Hepatic stellate cell (primary cell): ENCODE data around the gene ZNF621.
"Not testable (repeated sequence)": the region's sequence is repeated elsewhere in the genome, so short reads cannot be mapped to it uniquely, and the experiment has no call there.

ENCODE experiments used
- DNase-seq: peaks from one replicate; pipeline ENCODE4 v3.0.0; 2011; ENCODE audit warnings: low spot score

ZNF621 gene

GRCh38 chr3:40546816-40547215, 22.1 kb downstream of the ZNF621 start:
- DNase-seq = peak; percentile 19

- DNase-seq = no peak
Observed at GRCh38 chr3:40550167-40550566, 25.4 kb downstream of the ZNF621 start.

- DNase-seq = no peak
Observed at GRCh38 chr3:40557575-40558161, 32.9 kb downstream of the ZNF621 start.

- not testable (repeated sequence) for DNase-seq
Observed at GRCh38 chr3:40562482-40562881, 37.7 kb downstream of the ZNF621 start.

- DNase-seq = not testable (repeated sequence)
Observed at GRCh38 chr3:40565629-40566028, 40.9 kb downstream of the ZNF621 start.

GRCh38 chr3:40566694-40567093, 41.9 kb downstream of the ZNF621 start:
- DNase-seq = no peak

- DNase-seq = no peak
Observed at GRCh38 chr3:40572588-40572987, 47.8 kb downstream of the ZNF621 start.

- no peak for DNase-seq
Observed at GRCh38 chr3:40574050-40574449, 49.3 kb downstream of the ZNF621 start.

GRCh38 chr3:40574661-40575060, 49.9 kb downstream of the ZNF621 start:
- no peak for DNase-seq

- DNase-seq = no peak
Observed at GRCh38 chr3:40576396-40576795, 51.6 kb downstream of the ZNF621 start.

- DNase-seq = peak; percentile 61
Observed at GRCh38 chr3:40580494-40581091, 55.8 kb downstream of the ZNF621 start.

- no peak for DNase-seq
Observed at GRCh38 chr3:40581166-40581565, 56.4 kb downstream of the ZNF621 start.

- DNase-seq = no peak
Observed at GRCh38 chr3:40582401-40583027, 57.8 kb downstream of the ZNF621 start.

- no peak for DNase-seq
Observed at GRCh38 chr3:40583691-40584090, 58.9 kb downstream of the ZNF621 start.

GRCh38 chr3:40584625-40585189, 59.9 kb downstream of the ZNF621 start:
- DNase-seq = peak; percentile 66

GRCh38 chr3:40585381-40586016, 60.7 kb downstream of the ZNF621 start:
- no peak for DNase-seq

- DNase-seq = no peak
Observed at GRCh38 chr3:40586901-40587300, 62.1 kb downstream of the ZNF621 start.

GRCh38 chr3:40588406-40588805, 63.6 kb downstream of the ZNF621 start:
- DNase-seq = no peak
